Tibial nerve (tissue), 3 donors: Measurements from ENCODE around the gene CRABP2.

ENCODE experiments used
- CTCF ChIP-seq, 5 experiments: fragments of 200-600 bp in 3 of 5; fragments of 450-650 bp in 2 of 5; sonication (generic) in 3 of 5; IDR thresholded peaks; one replicate each; pipeline ENCODE4 v1.5.1; 2016 to 2019; ENCODE audit warnings: antibody characterized with exemption in 5 of 5, mild to moderate bottlenecking in 3 of 5, moderate library complexity in 2 of 5
- POLR2A ChIP-seq, 2 donors: fragments of 450-650 bp; IDR thresholded peaks; one replicate each; pipeline ENCODE4 v1.6.1; 2017; ENCODE audit warnings: antibody characterized with exemption in 2 of 2, mild to moderate bottlenecking in 2 of 2, moderate library complexity in 2 of 2

- TF ChIP-seq CTCF (IDR thresholded peaks at IDR 0.05) (no peak), POLR2A (IDR thresholded peaks at IDR 0.05) (no peak)
Measured at GRCh38 chr1:156658945-156659574, 46.3 kb downstream of the CRABP2 start.
